Measurements from ENCODE around the gene USP6NL.

The USP6NL gene

DNA sequence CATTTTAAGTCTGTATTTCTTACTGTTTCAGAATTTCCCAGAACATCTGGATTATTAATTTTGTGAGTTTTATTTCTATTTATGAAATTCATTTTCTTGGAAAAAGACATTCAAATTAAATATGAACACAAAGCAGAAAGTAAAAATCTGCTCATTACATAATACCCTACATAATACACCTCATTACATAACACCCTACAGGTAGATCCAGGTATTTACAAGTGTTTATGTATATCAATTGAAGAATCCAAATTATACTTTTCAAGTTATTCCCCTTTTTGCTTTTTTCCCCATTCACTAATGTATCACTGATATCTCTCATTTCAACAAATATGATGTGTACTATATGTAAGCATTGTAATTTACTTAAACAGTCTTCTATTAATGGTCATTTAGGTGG, 129.1 kb downstream of the USP6NL start:
- no peak for DNase-seq (ENCODE audit: low read depth, low spot score)

DNA sequence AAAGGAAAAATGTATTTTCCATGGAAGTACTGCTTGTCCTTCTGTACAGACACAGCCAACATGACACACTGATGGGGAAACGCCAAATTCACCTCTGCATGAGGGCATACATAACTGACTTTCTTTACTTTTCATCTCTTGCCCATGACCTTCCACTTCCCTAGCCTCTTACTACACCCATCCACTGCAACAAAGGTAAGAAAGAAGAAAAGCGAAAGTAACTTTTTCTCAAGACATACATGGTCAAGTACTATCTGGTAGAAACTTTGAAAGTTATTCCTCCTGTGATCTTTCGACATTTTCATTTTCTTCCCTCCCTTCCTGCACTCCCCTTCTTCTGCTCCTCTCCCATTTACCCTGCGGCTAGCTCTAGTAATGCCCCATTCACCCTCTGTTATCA, 130.8 kb downstream of the USP6NL start:
- no peak for DNase-seq (ENCODE audit: low read depth, low spot score)

DNA sequence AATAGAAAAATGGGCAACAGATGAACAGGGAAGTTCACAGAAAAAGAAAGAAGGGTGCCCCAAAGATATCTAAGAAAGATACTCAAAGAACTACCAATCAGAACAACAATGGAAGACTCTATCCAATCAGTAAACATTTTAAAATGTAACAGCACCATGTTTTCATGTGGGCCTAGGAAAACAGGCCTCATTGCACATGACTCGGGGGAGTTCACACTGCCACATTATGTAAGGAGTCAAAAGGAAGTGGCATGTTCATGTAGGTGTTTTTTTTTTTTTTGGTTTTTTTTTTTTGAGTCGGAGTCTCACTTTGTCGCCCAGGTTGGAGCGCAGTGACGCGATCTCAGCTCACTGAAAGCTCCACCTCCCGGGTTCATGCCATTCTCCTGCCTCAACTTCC, 132.2 kb downstream of the USP6NL start:
- DNase-seq (ENCODE audit: low read depth, low spot score) = no peak

DNA sequence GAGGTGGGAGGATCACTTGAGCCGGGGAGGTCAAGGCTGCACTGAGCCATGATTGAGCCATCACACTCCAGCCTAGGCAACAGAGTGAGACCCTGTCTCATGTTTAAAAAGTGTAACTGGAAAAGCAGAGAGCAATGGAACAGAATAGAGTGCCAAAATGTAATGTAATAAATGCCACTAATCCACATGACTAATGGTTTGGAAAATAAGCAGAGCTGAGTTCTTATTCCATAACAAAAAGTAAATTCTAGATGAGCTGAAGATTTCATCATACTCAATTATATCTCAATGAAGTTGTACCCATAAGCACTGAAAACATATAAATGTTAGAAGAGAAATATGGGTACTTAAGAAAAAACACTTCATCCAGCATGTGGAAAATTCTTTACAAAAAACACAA, 132.6 kb downstream of the USP6NL start:
- no peak for DNase-seq (ENCODE audit: low read depth, low spot score)

DNA sequence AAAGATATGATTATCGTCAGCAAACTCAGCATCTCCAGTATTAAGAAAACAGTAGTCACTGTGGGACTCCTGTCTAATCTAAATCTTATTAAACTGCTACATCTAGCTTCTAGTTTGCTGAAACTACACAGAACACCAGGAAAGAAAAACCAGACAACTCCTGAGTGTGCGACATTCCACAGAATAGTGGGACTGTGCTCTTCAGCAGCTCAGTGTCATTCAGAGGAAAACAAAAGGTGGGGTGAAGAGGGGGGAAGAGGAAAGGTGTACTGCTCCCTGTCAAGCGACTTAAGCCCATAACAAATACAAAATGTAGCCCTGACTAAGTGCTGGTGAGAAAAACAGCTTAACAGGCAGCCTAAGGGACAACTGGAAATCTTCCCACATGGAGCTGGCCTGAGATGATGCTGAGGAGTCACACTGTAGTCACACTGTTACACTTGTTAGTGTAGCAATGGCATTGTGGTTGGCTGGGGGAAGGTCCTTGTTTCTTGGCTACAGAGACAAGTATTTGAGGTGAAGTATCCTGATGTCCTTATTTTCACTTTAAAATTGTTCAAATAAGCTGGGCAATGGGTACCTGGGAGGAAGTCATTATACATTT, 135.5 kb downstream of the USP6NL start:
- no peak for DNase-seq (ENCODE audit: low read depth, low spot score)

DNA sequence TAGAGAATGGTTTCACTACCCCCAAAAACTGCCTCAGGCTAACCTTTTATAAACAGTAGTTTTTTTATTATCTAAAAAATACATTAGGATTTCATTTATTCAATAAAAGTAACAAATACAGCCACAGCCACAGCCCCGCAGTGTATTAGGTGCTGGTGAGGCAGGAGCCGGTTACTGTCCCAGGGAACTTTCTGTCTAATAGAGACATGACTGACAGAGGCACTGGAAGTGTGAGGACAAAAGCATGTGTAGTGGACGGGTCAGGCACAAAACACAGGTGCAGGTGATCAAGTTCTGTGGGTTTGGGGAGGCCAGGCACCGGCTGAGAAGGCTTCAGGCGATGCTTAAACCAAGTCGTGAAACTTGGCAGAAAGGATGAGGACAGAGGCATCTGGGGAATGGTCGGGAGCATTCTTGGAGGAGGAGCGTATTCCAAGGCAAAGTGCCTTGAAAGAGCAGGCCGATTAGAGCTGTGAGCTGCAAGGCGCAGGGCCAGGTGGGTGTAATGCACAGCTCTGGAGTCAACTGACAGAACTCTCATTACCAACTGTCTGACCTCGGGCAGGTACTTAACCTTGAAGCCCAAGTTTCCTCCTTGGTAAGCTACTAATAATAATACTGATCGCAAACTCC, 138.2 kb downstream of the USP6NL start:
- no peak for DNase-seq (ENCODE audit: low read depth, low spot score)

- DNase-seq (ENCODE audit: low read depth, low spot score) = peak; percentile 23
These were observed 139.2 kb downstream of the USP6NL start for GRCh38 chr10:11472158-11472753.

GRCh38 chr10:11469575-11470391, 141.7 kb downstream of the USP6NL start:
- DNase-seq (ENCODE audit: low read depth, low spot score) = no peak

GRCh38 chr10:11468126-11468742, 143.2 kb downstream of the USP6NL start:
- no peak for DNase-seq (ENCODE audit: low read depth, low spot score)

- DNase-seq (ENCODE audit: low read depth, low spot score) = no peak
These were observed 146.0 kb downstream of the USP6NL start for GRCh38 chr10:11465406-11465805.

DNA sequence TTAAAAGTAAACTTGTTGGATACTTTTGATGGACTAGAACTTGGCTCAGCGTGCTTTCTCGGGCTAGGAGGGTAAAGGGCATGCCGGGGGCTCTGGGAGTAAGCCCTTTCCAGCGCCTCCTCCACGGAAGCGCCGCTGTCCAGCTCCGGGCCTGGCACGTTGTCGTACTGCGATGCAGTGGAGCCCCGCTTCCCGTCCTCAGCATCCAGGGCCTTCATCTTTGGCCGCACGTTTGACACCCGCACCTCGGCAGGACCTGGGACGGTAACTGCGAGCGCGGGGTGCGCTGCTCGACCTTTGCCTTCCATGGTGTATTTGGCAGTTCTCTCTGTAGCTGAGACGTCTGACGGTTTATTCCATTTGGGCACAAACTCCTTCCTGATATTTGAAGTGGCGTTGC, 148.3 kb downstream of the USP6NL start:
- no peak for DNase-seq (ENCODE audit: low read depth, low spot score)

DNA sequence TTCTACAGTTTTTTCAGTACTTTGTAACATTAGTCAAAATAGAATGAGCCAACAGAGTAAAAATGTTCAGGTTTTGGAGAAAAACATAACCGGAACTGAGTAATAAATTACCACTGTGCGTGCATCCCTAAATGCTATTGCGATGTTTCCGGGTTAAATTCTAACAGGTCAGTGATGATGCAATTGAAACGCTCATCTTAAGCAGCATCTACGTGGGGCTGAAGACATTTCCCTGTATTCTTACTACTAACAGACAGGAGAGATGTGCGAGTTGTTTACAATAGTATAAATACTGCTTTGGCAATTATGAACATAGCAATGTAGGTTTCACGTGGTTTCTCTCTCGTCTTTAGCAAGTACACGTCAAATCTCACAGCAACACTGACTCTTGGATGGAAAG, 149.4 kb downstream of the USP6NL start:
- DNase-seq (ENCODE audit: low read depth, low spot score) = no peak

DNA sequence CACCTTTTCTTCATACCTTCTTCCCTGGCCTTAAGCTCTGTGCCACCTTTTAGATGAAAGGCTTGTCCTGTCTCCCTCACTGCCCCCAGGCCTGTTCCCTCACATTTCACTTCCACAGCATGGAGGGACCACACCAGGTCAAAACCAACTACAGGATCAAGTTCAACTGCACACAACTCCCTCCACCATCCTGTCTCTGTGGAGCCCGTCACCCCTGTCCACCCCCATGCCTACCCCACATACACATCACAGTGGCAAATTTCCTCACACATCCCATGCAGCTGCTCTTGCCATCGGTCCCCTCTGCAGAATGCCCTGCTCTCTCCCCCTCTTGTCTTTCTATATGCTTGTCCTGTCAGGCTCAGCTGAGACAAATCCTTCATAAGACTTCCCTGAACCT, 154.1 kb downstream of the USP6NL start:
- DNase-seq (ENCODE audit: low read depth, low spot score) = no peak

- no peak for DNase-seq (ENCODE audit: low read depth, low spot score)
These were observed 156.4 kb downstream of the USP6NL start for GRCh38 chr10:11454958-11455566.

- no peak for DNase-seq (ENCODE audit: low read depth, low spot score)
These were observed 157.3 kb downstream of the USP6NL start for GRCh38 chr10:11454160-11454559.

- no peak for DNase-seq (ENCODE audit: low read depth, low spot score)
These were observed 159.7 kb downstream of the USP6NL start for GRCh38 chr10:11451640-11452260.

DNA sequence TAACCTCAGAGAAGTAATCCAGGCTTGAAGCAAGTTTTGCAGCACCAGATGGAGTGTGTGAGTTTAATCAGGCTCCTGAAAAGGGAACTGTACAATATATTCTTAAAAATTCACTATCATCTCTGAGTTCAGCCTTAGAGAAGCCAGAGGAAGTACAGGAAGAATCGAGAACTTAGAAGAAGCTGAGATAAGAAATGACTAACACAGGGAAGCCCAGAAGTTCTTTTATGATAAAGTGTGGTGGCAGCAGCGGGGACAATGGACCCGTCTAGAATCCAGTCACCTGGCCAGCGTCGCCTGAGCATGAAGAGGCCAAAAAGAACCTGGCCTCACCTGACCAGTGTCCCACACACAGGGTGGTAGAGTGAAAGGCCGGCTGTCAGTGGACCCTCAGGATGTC, 161.0 kb downstream of the USP6NL start:
- DNase-seq (ENCODE audit: low read depth, low spot score) = no peak

GRCh38 chr10:11449761-11450160, 161.7 kb downstream of the USP6NL start:
- DNase-seq (ENCODE audit: low read depth, low spot score) = no peak

DNA sequence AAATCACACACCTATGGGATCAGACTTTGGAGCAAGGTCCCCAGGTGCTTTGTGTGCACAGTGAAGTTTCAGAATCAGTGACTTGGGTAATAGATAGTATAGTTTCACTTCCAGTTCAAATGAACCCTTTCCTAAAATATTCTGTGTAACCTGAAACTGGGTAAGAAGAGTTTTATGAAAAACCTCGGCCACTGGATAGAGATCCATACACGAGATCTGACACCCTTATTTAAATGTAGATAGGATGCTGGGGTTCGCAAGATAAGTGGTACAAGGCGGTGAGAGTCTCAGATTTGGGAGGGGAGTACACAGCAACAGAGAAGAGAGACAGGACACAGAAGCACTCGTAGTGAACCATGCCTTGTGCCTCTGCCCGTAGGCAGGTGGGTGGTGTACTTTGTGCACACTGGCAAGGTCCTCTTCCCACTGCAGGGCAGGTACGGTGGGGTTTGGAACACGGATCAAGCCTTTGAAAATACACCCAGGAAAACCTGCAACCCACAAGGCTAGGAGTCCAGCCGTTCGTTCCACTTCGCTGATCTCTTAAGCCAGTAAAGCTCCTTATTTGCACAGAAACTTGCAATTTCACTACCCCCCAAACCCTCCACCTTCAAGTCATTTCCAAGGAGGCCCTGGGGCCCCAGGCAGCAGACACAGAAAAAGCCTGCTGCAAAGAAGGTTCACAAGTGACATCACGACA, 162.8 kb downstream of the USP6NL start:
- no peak for DNase-seq (ENCODE audit: low read depth, low spot score)

DNA sequence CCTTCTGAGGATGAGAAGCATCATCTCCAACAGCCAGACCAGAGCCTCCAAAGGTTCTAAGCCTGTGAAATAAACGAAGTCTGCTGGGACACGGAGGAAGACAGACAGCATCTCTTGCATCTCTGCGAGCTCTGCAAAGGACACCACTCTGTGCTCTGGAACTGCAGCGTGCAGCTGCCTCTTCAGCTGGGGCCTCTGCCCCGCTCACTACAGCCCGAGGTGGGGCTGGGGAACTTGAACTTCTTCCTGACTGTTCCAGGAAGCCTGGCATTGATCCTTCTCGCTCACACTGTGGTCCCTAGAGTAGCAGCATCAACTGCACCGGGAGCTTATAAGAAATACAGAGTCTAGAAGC, 163.3 kb downstream of the USP6NL start:
- DNase-seq (ENCODE audit: low read depth, low spot score) = no peak

- no peak for DNase-seq (ENCODE audit: low read depth, low spot score)
These were observed 163.9 kb downstream of the USP6NL start for GRCh38 chr10:11447586-11447985.
